Midbrain (tissue), 1 donor: ENCODE data around the gene PIP5K1A.

Experiments
- DNase-seq: peaks from one replicate; lab custom pipeline; 2025; lab: John Stamatoyannopoulos, UW

The PIP5K1A gene

DNA sequence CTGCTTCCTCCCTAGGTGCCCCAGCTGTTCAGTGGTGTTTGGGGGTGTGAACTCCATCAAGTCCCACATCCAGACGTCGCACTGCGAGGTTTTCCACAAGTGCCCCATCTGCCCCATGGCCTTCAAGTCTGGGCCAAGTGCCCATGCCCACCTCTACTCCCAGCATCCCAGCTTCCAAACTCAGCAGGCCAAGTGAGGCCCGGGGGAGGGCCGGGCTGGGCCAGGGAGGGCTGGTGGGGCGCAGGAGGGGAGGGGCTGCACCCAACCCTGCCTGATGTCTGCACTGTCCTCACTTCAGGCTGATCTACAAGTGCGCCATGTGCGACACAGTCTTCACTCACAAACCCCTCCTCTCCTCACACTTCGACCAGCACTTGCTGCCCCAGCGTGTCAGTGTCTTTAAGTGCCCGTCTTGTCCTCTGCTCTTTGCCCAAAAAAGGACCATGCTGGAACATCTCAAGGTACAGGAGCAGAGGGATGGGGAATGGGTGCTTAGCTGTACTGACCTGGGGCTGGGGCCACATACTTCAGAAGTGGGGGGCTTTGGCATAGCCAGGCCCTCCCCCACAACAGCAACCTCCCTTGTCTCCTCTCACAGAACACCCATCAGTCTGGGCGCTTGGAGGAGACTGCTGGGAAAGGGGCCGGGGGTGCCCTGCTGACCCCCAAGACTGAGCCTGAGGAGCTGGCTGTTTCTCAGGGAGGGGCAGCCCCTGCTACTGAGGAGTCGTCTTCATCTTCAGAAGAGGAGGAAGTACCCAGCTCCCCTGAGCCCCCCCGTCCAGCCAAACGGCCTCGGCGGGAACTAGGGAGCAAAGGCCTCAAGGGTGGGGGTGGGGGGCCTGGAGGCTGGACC lies 91.0 kb downstream of the PIP5K1A start:
- DNase-seq: no peak

DNA sequence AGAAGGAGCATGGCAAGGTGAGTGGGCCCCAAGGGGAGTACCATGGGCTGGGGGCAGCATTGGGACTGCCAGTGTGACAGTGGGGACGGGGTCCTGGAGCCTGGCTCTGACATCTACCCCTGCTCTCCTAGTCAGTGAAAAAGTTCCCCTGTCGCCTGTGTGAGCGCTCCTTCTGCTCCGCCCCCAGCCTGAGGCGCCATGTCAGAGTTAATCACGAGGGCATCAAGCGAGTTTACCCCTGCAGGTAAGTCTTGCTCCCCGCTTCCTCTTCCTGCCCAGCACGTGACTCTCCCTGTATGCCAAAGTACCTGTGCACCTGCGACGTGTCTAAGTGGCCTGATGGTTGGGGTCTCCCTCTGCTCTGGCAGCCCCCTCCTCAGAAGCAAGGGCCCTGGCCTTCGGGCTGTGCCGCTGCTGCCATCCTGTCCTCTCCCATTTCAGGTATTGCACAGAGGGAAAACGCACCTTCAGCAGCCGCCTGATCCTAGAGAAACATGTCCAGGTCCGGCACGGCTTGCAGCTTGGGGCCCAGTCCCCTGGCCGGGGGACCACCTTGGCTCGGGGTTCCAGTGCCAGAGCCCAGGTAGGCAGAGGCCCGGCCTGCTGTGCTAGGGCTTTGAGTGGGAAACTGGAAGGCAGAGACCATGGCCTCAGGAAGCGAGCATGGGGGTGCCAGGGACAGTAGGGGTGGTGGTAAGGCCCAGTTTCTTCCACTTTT lies 91.8 kb downstream of the PIP5K1A start:
- no peak for DNase-seq

DNA sequence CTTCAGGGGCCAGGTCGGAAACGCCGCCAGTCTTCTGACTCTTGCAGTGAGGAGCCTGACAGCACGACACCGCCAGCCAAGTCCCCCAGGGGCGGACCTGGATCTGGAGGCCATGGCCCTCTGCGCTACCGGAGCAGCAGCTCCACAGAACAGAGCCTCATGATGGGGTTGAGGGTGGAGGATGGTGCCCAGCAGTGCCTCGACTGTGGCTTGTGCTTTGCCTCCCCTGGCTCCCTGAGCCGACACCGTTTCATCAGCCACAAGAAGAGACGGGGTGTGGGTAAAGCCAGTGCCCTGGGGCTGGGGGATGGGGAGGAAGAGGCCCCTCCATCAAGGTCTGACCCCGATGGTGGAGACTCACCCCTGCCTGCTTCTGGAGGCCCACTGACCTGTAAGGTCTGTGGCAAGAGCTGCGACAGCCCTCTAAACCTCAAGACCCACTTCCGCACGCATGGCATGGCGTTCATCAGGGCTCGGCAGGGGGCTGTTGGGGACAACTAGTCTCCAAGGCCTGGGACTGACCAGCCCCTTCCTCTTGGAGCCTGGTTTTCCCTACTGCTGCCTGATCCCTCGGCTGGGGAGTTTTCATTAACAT lies 92.5 kb downstream of the PIP5K1A start:
- DNase-seq: no peak

DNA sequence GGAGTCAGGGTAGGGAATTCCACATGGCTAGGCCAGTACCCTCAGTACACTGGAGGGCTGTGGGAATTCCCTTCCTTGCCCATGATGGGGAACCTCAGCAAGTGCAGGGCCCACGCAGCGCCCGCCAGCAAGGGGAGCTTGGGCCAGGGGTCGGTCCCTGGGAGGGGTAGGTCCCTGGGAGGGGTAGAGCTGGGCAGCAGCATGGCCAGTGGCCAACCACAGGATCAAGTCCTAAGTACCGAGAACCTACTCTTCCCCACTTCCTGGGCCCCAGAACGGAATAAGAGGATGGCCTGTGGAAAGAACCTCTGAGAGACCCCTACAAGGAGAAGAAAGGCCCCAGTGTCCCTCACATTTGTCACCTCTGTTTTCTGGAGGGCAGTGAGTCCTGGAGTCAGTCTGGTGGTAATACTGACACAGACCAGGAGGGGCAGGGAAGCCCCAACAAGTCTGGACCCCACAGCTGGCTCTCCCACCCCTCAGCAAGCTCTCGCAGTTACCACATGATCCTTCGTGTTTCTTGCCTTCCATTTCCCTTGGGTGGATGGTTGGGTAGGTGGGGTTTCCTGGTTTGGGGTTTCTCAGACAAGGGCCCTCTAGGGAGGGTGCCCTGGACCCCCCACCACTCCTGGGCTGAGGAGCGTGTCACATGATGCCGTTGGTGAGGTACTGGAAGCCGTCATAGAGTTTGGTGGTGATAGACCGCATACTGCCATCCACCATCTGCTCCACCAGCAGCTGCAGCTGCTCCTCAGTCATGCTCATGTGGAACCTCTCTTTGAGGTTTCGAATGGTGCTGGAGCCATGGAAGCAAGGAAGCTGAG lies 94.1 kb downstream of the PIP5K1A start:
- DNase-seq: no peak

DNA sequence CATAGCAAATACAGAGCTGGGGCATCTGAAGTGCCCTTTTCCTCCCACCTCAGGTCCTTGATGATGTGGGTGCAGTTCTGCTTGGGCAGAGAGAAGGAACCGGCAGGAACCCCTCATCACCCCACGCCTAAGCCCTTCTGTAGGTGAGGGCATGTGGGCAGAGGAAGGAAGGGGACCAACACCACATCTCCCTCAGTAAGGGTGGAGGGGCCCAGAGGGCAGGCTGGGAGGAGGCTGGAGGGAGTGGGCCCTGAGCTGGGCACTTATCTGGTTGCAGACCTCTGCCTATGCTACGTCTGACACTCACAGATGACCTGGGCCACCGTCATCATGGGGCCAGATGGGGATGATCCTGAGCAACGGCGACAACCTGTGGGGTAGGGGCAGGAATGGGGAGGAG lies 94.7 kb downstream of the PIP5K1A start:
- no peak for DNase-seq

DNA sequence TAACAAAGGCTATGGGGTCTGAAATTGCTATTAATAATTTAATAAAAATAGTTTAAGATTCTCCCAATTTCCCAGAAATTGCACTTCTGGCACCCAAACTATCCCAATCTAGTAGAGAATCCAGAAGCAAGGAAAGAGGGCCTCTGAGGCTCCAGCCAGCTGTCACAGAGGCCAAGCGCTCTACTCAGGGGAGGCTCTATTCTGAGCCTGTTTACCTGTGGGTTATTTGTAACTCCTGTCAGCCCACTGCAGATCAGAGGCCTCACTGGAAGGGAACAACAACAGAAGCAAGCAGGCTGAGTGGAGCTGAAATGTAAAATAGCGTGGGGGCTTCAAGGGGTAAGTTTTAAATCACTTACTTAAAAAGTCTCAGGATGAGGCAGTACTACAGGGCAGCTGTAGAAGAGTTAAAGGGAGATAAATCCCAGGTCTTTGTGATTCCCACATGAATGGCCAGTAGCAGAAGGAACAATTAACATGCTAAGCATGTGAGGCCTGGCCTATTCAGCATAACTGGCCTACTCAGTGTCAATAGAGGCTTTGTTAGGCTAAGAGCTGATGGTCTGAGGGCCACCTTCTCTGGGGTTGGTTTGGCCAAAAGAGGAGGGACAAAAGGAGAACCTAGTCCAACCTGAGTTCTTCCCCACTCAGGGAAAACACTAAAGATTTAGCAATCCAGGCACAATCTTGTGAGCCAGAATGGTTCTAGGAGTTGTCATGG lies 96.5 kb downstream of the PIP5K1A start:
- DNase-seq: peak; percentile 80
